ENCODE measurements around the gene COL6A3. TPM values are rescaled to one million over a fixed set of nuclear protein-coding genes. Genes with fewer than 3 reads are reported as not detected.
A peak's percentile ranks its signal among the peaks of the same experiment; 100 is the strongest.

Gene COL6A3
- total RNA-seq, 2 experiments from 2014 or later = 1.3 TPM

DNA sequence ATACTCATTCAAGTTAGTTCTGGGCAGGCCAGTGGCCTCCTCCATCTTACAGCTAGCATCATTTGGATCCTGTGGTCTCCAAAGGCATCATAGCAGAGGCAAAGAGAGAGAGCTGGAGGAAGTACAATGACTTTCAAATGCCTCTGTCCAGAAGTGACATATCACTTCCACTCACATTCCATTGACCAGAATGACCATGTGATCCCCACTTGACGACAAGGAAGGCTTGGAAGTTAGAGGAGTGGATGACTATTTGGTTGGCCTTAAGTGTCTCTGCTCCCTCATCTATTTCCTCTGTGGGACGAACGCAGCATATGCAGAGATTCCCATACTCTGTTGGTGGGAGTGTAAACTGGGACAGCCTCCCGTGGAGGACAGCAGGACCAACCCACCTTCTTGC, 45.3 kb upstream of the COL6A3 start:
- Mint-ChIP-seq H3K27me3 (no peaks in the 10 kb centered on the region), H3K27ac (no peak overlapping the region), H3K9me3 (no peaks in the 10 kb centered on the region), H3K36me3 (ENCODE audit: low read depth) (no peaks in the 10 kb centered on the region), H3K4me1 (ENCODE audit: low read depth) (peaks cover 13% of the 10 kb centered on the region), H3K4me3 (no peak overlapping the region)
- DNase-seq = no peak
- ChIA-PET CTCF (interaction anchor here (0.9 to 1.8 kb wide), 2 partner anchors 16 to 38 kb away, joined by 3 to 4 read pairs; no protein-coding TSS in a partner anchor), POLR2A (interaction anchor here (1.2 kb wide), 1 partner anchor 21 kb away, joined by 3 read pairs; no protein-coding TSS in a partner anchor)
- intact Hi-C loops (cut with DNase I, micrococcal nuclease) = no loop called here
- Histone ChIP-seq H3K27me3 (ENCODE audit: control insufficient read depth in 1 of 2, insufficient read depth in 2 of 2, low read length in 2 of 2) (no peaks in the 10 kb centered on the region), H3K27ac (ENCODE audit: low read depth in 1 of 2, low read length in 2 of 2) (no peak overlapping the region), H3K9me3 (ENCODE audit: control insufficient read depth in 1 of 2, insufficient read depth in 1 of 2, low read length in 2 of 2) (no peaks in the 10 kb centered on the region), H3K4me3 (ENCODE audit: low read length) (no peak overlapping the region), H3K36me3 (ENCODE audit: insufficient read depth, low read length) (no peaks in the 10 kb centered on the region), H3K4me1 (ENCODE audit: insufficient read depth, low read length) (no peaks in the 10 kb centered on the region)
- TF ChIP-seq, protein P1, sequence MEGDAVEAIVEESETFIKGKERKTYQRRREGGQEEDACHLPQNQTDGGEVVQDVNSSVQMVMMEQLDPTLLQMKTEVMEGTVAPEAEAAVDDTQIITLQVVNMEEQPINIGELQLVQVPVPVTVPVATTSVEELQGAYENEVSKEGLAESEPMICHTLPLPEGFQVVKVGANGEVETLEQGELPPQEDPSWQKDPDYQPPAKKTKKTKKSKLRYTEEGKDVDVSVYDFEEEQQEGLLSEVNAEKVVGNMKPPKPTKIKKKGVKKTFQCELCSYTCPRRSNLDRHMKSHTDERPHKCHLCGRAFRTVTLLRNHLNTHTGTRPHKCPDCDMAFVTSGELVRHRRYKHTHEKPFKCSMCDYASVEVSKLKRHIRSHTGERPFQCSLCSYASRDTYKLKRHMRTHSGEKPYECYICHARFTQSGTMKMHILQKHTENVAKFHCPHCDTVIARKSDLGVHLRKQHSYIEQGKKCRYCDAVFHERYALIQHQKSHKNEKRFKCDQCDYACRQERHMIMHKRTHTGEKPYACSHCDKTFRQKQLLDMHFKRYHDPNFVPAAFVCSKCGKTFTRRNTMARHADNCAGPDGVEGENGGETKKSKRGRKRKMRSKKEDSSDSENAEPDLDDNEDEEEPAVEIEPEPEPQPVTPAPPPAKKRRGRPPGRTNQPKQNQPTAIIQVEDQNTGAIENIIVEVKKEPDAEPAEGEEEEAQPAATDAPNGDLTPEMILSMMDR (IDR thresholded peaks at IDR 0.05) = no peak
- no peak for ATAC-seq (ENCODE audit: poor library complexity)

DNA sequence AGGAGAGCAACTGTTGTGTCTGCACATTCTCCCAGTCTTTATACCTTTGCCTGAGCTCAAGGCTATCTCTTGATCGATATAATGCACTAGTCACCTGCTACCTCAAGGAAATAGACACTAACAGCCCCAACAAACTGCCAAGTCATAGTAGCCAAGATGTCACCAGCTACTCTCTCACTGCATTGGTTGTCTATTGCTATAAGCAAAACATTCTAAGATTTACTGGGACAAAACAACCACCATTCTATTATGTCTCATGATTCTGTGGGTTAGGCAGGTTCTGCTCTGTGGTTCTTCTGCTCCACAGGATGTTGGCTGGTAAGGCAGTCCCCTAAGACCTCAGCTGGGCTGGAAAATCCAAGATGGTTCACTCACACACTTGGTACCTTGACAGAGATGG, 44.6 kb upstream of the COL6A3 start:
- intact Hi-C loops (cut with DNase I, micrococcal nuclease) = no loop called here
- H3K36me3 Mint-ChIP-seq (ENCODE audit: low read depth) = no peaks in the 10 kb centered on the region
- no peaks in the 10 kb centered on the region for H3K9me3 Mint-ChIP-seq
- peak; percentile 56 for ATAC-seq (ENCODE audit: poor library complexity)
- H3K27me3 Mint-ChIP-seq = no peaks in the 10 kb centered on the region
- no peak for DNase-seq
- POLR2A ChIA-PET = interaction anchor here (1.2 to 1.3 kb wide), 2 partner anchors 20 to 30 kb away, joined by 3 to 4 read pairs; no protein-coding TSS in a partner anchor
- no peak overlapping the region for H3K27ac Mint-ChIP-seq
- TF ChIP-seq, protein P1 (IDR thresholded peaks at IDR 0.05) = no peak
- no peaks in the 10 kb centered on the region for H3K9me3 ChIP-seq (ENCODE audit: control insufficient read depth in 1 of 2, insufficient read depth in 1 of 2, low read length in 2 of 2)
- no peaks in the 10 kb centered on the region for H3K27me3 ChIP-seq (ENCODE audit: control insufficient read depth in 1 of 2, insufficient read depth in 2 of 2, low read length in 2 of 2)
- peaks cover 13% of the 10 kb centered on the region for H3K4me1 Mint-ChIP-seq (ENCODE audit: low read depth)
- H3K27ac ChIP-seq (ENCODE audit: low read depth in 1 of 2, low read length in 2 of 2) = no peak overlapping the region
- H3K4me3 Mint-ChIP-seq = no peak overlapping the region
- no peaks in the 10 kb centered on the region for H3K4me1 ChIP-seq (ENCODE audit: insufficient read depth, low read length)
- H3K4me3 ChIP-seq (ENCODE audit: low read length) = no peak overlapping the region
- H3K36me3 ChIP-seq (ENCODE audit: insufficient read depth, low read length) = no peaks in the 10 kb centered on the region
- CTCF ChIA-PET = interaction anchor here (0.9 to 1.8 kb wide), 2 partner anchors 17 to 37 kb away, joined by 3 to 4 read pairs; no protein-coding TSS in a partner anchor

DNA sequence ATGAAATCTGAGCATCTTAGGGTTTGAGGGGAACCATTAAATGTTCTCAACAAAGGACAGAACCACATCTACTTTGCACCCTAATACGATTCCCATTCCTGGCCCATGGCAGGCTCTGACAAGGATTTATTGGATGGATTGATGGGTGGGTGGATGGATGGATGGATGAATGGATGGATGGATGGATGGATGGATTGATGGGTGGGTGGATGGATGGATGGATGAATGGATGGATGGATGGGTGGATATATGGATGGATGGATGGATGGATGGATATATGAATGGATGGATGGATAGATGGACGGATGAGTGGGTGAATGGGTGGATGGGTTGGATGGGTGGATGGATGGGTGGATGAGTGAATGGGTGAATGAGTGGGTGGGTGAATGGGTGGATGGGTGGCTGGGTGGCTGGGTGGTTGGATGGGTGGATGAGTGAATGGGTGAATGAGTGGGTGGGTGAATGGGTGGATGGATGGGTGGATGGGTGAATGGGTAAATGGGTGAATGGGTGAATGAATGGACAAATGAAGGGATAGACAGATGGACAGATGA, 43.5 kb upstream of the COL6A3 start:
- Mint-ChIP-seq H3K9me3 (no peaks in the 10 kb centered on the region), H3K36me3 (ENCODE audit: low read depth) (no peaks in the 10 kb centered on the region), H3K4me1 (ENCODE audit: low read depth) (peaks cover 13% of the 10 kb centered on the region), H3K27ac (no peak overlapping the region), H3K27me3 (no peaks in the 10 kb centered on the region), H3K4me3 (no peak overlapping the region)
- ATAC-seq (ENCODE audit: poor library complexity) = no peak
- no peaks in the 10 kb centered on the region for H3K9me3 ChIP-seq (ENCODE audit: control insufficient read depth in 1 of 2, insufficient read depth in 1 of 2, low read length in 2 of 2)
- H3K27ac ChIP-seq (ENCODE audit: low read depth in 1 of 2, low read length in 2 of 2) = no peak overlapping the region
- ChIA-PET POLR2A (interaction anchor here (1.3 kb wide), 1 partner anchor 29 kb away, joined by 4 read pairs; no protein-coding TSS in a partner anchor), CTCF (interaction anchor here (1.8 kb wide), 1 partner anchor 18 kb away, joined by 3 read pairs; no protein-coding TSS in a partner anchor)
- TF ChIP-seq, protein P1 (IDR thresholded peaks at IDR 0.05) = no peak
- H3K4me3 ChIP-seq (ENCODE audit: low read length) = no peak overlapping the region
- H3K36me3 ChIP-seq (ENCODE audit: insufficient read depth, low read length) = no peaks in the 10 kb centered on the region
- intact Hi-C loops (cut with DNase I, micrococcal nuclease) = no loop called here
- DNase-seq = no peak
- no peaks in the 10 kb centered on the region for H3K4me1 ChIP-seq (ENCODE audit: insufficient read depth, low read length)
- H3K27me3 ChIP-seq (ENCODE audit: control insufficient read depth in 1 of 2, insufficient read depth in 2 of 2, low read length in 2 of 2) = no peaks in the 10 kb centered on the region
